ENCODE data around the gene SRI. TPM values are rescaled to one million over a fixed set of nuclear protein-coding genes. Genes with fewer than 3 reads are reported as not detected.

The SRI gene
- total RNA-seq, 4 donors from 2014 or later = 158 to 281 (median 250) TPM

GRCh38 chr7:88203401-88203800, 16.4 kb downstream of the SRI start:
- Histone ChIP-seq H3K36me3 (peaks cover 0 to 62% (median 0%) of the 10 kb centered on the region in 3 donors), H3K9me3 (no peaks in the 10 kb centered on the region), H3K4me3 (no peak overlapping the region), H3K27ac (no peak overlapping the region), H3K4me1 (peaks cover 0 to 5% (median 0%) of the 10 kb centered on the region in 4 donors), H3K27me3 (no peaks in the 10 kb centered on the region)
- TF ChIP-seq POLR2A (IDR thresholded peaks at IDR 0.05) = no peak
- no peak for TF ChIP-seq CTCF (IDR thresholded peaks at IDR 0.05)
- no peak for DNase-seq

- H3K27ac ChIP-seq = no peak overlapping the region
- TF ChIP-seq CTCF (IDR thresholded peaks at IDR 0.05) (no peak), POLR2A (IDR thresholded peaks at IDR 0.05) (no peak)
- H3K4me1 ChIP-seq = peaks cover 0 to 5% (median 0%) of the 10 kb centered on the region in 4 donors
- H3K27me3 ChIP-seq = no peaks in the 10 kb centered on the region
- no peak overlapping the region for H3K4me3 ChIP-seq
- DNase-seq = no peak
- H3K36me3 ChIP-seq = peaks cover 0 to 56% (median 0%) of the 10 kb centered on the region in 3 donors
- H3K9me3 ChIP-seq = no peaks in the 10 kb centered on the region
These were observed 17.0 kb downstream of the SRI start for GRCh38 chr7:88202799-88203198.

- Histone ChIP-seq H3K4me1 (peaks cover 0 to 5% (median 0%) of the 10 kb centered on the region in 4 donors), H3K36me3 (peaks cover 0 to 51% (median 0%) of the 10 kb centered on the region in 3 donors), H3K27ac (no peak overlapping the region), H3K4me3 (no peak overlapping the region), H3K27me3 (no peaks in the 10 kb centered on the region), H3K9me3 (no peaks in the 10 kb centered on the region)
- DNase-seq = no peak
- TF ChIP-seq POLR2A (IDR thresholded peaks at IDR 0.05) (no peak), CTCF (IDR thresholded peaks at IDR 0.05) (no peak)
These were observed 17.6 kb downstream of the SRI start for GRCh38 chr7:88202278-88202677.

- H3K36me3 ChIP-seq = peaks cover 0 to 41% (median 0%) of the 10 kb centered on the region in 3 donors
- no peaks in the 10 kb centered on the region for H3K27me3 ChIP-seq
- no peaks in the 10 kb centered on the region for H3K4me1 ChIP-seq
- TF ChIP-seq CTCF (IDR thresholded peaks at IDR 0.05) (no peak), POLR2A (IDR thresholded peaks at IDR 0.05) (no peak)
- H3K9me3 ChIP-seq = no peaks in the 10 kb centered on the region
- no peak for DNase-seq
- H3K4me3 ChIP-seq = no peak overlapping the region
- H3K27ac ChIP-seq = no peak overlapping the region
These were observed 18.5 kb downstream of the SRI start for GRCh38 chr7:88201305-88201704.

GRCh38 chr7:88200789-88201188, 19.0 kb downstream of the SRI start:
- Histone ChIP-seq H3K36me3 (peaks cover 0 to 36% (median 0%) of the 10 kb centered on the region in 3 donors), H3K27me3 (no peaks in the 10 kb centered on the region), H3K27ac (no peak overlapping the region), H3K9me3 (no peaks in the 10 kb centered on the region), H3K4me3 (no peak overlapping the region), H3K4me1 (no peaks in the 10 kb centered on the region)
- DNase-seq = no peak
- TF ChIP-seq CTCF (IDR thresholded peaks at IDR 0.05) (no peak), POLR2A (IDR thresholded peaks at IDR 0.05) (no peak)

GRCh38 chr7:88200261-88200660, 19.6 kb downstream of the SRI start:
- H3K4me1 ChIP-seq = no peaks in the 10 kb centered on the region
- no peaks in the 10 kb centered on the region for H3K9me3 ChIP-seq
- H3K27me3 ChIP-seq = no peaks in the 10 kb centered on the region
- no peak overlapping the region for H3K27ac ChIP-seq
- peaks cover 0 to 30% (median 0%) of the 10 kb centered on the region in 3 donors for H3K36me3 ChIP-seq
- TF ChIP-seq POLR2A (IDR thresholded peaks at IDR 0.05) (no peak), CTCF (IDR thresholded peaks at IDR 0.05) (no peak)
- no peak overlapping the region for H3K4me3 ChIP-seq
- no peak for DNase-seq
